Measurements from ENCODE around the gene LPO.

Gene LPO

DNA sequence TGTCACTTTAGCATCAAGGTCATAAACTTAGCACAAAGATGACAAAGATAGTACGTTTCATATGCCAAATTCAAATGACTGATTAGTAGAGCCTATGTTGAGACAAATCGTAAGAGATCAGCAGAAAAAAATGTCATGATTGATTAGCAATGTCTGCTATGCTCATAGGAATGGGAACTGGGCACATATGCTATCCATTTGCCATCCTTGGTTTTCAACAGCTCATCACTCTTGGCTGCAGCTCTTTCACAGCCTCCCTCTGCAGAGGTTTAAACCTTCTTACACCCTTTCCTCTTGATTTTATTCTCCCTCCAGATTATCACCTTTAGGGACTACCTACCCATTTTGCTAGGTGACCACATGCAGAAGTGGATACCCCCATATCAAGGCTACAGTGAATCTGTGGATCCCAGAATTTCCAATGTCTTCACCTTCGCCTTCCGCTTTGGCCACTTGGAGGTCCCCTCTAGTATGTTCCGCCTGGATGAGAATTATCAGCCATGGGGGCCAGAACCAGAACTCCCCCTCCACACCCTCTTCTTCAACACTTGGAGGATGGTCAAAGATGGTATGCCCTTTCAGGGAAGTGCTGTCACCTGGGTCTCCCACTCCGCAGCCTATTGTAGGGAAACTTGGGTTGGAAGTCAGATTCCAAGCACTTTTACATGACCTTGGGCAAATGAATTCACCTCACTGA is 26.2 kb downstream of the LPO start:
- DNase-seq, result no peak

DNA sequence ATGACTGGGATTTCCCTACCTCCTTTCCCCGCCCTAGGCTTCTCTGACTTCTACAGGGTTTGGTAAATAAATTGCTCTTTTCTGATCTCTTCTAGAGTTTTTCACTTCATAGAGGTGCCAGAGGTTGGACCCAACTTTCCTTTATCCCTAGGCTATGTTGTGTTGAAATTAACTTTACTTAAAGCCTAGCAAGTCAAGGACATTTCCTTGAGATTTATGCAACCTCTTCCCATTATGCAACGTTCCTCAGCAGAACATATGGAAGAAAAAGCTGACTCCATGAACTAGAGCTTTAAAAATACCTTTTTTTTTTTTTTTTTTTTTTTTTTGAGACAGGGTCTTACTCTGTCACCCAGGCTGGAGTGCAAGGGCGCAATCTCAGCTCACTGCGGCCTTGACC is 26.9 kb downstream of the LPO start:
- no peak for DNase-seq

DNA sequence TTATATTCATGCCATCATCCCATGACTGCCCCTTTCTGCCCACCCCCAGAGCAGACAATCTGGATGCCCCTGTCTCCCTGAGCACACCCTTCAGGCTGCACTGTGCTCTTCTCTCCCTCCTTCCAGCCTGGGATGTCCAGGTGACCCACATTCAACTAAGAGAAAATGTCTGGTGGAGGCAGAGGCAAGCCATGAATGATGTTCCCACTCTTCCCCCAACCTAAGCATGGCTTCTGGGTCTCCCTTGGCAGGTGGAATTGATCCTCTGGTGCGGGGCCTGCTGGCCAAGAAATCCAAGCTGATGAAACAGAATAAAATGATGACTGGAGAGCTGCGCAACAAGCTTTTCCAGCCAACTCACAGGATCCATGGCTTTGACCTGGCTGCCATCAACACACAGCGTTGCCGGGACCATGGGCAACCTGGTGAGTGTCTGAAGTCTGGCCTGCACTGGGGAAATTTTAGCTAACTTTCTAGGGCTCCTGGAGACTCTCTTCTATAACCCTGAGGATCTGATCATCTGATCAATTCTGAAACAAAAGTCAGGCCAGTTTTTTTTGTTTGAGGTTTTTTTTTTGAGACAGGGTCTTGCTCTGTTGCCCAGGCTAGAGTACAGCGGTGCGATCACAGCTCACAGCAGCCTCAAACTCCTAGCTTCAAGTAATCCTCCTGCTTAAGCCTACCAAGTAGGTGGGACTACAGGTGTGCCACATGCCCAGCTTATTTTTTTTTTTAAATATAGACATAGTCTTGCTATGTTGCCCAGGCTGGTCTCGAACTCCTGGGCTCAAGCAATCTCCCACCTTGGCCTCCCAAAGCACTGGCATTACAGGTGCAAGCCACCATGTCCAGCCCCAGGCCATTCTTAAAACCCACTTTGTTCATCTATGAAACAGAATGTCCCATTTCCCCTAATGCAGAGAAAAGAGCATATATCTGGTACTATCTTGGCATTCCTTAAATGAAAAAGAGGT is 27.8 kb downstream of the LPO start:
- no peak for DNase-seq

DNA sequence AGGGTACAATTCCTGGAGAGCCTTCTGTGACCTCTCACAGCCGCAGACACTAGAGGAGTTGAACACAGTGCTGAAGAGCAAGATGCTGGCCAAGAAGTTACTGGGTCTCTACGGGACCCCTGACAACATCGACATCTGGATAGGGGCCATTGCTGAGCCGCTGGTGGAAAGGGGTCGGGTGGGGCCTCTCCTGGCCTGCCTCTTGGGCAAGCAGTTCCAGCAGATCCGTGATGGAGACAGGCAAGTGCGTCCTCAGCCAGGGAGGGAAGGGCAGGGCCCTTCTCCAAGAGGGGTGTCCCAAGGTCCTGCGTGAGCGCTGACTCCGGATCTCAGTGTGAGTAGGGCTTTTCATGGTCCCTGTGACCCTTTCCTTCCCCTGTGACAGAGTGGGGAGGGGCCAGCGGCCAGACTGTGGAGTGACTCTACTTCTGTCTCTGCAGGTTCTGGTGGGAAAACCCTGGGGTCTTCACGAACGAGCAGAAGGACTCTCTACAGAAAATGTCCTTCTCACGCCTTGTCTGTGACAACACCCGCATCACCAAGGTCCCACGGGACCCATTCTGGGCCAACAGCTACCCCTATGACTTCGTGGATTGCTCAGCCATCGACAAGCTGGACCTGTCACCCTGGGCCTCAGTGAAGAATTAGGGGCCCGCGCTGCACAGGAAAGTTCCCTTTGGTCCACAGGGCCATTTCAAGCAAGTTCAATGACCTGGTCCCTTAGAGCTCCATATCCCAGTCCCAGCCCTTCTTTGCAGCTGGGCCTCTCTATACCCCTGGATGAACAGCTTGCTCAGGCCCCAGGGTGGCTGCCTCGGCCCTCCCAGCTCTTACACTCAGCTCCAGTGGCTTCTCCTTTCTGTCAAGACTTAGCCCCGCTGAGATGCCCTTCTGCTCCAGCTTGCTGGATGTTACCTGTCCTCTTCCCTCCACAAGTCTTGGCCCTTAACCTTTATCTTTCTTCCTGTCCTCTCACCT is 29.3 kb downstream of the LPO start:
- no peak for DNase-seq

DNA sequence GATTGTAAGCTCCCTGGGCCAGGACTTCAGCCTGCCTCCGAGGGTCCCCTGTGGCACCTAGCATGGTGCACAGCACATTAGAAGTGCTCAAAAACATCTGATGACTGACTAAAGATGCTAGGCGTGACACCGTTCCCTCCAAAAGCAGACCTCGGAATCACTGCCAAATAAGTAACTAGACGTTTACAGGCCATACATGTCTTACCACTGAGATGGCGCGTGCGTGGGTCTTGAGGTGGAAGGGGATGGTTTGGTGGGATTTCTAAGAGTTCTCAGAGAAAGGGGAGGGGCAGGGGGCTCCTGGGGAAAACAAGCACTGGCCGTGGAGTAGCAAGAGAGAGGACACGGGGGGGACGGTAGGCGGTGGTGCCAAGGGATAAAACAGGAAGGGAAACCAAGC is 29.9 kb downstream of the LPO start:
- no peak for DNase-seq

DNA sequence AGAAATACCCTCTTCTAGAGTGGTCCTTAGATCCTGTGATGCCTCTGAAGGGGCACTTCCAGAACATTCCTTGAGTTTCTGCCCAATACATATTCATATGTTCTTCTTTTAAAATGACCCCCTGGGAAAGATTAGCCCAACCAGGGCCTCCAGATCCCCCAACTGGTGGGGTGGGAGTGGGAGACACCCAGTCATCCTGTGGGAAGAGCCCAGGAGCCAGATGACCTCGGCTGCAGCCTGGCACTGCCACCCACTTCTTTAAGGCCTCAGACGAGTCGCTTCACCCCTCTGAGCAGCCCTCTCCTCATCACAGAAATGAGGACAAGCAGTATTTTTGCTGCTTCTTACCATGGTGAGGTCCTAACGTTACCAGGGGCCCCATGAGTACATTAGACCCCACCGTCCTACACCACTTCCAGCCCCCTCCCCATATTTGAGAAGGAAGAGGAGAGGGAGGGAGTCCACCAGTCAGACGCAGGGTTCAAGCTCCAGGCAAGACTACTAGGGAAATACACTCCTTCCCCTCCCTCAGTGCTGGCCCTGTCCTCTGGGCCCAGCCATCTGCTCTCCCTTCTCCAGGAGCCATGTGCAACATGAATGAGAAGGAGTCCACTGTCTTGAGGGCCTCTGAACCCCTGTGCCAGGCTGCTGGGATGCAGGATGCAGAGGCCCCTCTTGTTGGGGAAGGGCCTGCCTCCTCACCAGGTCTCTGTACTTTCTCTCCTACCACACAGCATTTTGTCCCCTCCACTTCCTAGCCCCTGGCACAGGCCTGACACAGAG is 30.6 kb downstream of the LPO start:
- no peak for DNase-seq

DNA sequence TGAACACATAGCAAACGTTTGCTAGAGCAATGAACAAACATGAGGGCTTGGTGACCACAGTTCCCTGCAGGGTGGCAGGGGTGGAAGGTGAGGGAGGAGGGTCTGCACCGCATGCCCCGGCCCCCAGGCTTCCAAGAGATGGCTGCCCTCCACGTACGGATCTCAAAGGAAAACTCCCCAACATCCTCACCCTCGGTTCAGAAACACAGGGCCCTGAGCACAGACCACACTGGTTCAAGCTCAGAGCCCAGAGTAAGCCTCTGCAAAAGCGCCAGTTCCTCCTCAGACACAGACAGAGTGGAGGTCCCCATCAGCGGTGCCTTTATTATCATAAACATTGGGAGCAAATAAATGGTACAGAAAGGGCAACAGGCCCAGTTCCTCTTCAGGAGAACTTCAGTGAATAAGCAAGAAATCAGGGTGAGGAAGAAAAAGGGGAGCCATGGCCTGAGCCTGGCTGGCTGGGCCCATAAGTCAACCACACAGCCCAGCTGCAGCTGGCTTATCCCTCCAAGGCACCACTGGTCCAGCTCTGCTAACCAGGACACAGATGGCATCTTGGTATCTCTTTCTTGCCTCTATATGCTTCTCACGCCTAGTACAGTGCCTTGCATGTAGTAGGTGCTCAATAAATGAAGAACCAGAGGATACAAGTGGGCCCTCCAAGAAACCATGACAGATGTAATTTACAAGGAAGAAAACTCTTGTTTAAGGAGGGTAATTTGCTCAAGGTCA is 31.3 kb downstream of the LPO start:
- DNase-seq, result no peak

DNA sequence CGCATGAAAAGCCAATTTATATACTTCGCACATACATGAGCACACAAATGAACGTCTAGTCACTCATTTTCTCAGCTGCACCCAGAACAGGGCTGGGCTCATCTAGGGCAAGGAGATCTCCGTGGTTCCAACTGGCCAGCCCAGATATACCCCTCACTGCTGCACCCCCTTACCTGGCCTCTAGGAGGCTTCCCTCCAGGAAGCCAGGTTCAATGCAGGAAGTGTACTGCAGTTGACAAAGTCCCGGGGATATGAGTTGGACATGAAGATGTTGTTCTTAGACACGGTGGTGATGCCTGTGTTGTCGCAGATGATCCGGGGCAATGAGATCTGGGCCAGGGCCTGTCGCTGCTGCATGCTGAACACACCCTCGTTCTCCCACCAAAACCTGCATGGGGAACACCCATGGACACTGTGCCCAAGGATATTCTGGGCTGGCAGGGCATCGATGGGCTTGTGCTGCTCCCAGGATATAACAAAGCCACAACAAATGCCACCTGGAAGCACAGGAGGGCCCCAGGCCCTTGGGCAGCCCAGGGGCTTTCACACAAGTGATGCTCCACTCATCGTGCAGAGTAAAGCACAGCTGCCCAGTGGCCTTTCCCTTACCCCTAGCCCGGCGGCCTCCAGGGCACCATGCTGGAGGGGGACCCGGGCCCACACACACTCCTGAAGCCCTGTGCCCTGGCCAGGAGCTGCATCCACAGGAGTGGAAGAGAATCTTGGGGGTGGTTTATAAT is 32.3 kb downstream of the LPO start:
- DNase-seq, result no peak

DNA sequence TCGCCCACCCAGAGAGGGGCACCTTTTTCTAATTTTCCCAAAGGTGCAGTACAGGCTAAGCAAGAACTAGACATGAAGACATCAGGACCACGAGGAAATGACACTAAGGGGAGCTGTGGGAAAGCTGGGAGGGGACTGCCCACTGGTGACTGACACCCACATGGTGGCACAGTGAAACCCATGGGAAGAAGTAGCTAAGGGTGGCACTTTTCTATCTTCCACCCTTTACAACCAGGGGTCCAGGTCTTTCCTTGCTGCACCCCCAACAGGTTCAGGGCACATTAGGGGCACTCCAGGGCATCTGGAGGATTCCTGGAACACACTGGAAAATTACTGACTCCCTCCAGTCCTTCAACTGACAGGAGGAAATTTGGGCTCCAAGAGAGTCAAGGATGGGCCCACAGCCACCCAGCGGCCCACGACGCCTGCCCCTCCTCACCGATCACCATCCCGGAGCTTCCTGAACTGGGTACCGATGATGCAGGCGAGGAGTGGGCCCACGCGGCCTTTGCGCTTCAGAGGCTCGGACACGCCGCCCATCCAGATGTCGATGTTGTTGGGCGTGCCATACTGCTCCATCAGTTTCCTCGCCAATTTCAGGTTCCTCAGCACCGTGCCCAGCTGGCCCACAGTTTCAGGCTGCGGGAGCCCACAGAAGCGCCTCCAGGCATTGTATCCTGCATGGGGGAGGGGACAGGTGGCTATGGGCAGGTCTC is 33.0 kb downstream of the LPO start:
- no peak for DNase-seq

DNA sequence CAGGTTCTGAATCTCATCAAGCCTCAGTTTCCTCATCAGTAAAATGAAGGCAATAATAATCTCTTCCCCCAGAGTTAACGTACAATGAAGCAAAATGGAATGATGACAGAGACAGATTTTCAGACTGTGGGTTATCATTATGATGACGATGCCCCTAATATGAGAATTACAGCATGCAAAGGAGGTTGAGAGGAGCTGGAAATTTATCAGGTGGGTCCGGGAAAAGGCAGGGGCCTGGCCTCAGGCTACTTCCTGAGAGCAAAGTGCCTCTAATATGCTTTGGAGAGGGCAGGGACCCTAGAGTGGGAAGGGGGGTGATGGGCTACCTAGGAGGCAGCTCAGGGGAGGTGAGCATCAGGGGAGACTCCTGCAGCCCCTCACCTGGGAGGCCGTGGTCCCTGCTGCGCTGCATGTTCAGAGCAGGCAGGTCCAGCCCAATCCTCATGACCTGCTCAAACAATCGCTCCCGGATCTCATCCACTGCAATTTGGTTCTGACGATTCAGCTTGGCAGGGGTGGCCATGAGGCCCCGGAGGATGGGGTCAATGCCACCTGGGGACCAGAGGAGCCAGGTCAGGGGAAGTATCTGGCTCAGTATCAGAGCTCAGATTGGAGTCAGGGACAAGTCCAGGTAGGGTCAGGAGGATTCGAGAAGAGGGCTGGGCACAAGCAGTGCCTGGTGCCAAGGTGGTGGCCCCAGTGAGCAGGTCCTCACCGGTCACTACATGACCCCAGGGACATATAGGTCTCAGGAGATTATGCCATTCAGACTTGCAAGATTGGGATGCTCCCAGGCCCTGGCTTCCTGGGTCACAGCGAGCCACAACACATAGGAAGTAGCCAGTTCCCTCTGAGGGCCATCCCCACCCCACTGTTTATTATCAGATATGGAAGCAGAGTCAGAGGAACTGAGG is 34.2 kb downstream of the LPO start:
- DNase-seq, result no peak

DNA sequence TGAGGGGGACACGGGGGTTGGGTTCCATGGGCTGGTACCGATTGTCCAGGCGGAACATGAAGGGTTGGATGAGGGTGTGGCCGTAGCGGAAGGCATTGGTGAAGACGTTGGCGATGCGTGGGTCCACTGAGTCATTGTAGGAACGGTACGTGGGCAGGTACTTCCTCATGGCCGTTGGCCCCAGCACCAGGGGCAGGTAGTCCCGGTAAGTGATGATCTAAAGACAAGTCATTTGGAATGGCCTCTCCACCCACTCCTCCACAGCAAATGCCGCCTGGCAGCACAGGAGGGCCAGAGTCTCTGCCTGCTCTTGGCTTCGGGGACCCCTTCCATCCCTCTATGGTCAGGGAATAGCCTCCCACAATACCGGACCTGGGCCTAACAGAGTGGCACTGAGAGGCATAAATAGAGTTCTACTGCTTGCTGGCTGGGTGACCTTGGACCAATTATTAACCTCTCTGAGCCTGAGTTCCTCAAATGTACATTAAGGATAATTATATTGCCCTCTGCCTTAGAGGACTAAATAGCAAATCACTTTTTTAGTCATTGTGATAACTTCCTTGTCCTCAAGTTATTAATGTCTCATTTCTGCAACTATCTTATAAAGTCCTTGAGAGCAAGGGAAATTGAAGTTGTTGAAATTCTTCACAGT is 35.2 kb downstream of the LPO start:
- no peak for DNase-seq

DNA sequence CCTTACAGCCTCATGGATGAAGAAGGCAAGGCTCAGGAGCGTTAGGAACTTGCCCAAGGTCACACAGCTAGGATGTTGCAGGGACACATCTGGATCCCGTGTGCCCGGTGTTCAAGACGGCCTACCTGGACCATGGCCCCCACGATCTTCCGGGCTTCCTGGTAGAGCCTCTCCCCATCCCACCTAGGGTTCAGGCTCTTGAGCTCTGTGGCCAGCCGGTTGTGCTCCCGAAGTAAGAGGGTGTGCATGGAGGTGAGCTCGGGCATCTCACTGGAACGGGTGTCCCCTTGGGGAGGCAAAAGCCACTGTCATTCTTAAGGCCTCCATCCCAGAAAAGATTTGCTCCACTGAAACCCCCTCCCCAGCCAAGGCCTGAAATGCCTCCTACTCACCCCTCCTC is 37.0 kb downstream of the LPO start:
- no peak for DNase-seq

DNA sequence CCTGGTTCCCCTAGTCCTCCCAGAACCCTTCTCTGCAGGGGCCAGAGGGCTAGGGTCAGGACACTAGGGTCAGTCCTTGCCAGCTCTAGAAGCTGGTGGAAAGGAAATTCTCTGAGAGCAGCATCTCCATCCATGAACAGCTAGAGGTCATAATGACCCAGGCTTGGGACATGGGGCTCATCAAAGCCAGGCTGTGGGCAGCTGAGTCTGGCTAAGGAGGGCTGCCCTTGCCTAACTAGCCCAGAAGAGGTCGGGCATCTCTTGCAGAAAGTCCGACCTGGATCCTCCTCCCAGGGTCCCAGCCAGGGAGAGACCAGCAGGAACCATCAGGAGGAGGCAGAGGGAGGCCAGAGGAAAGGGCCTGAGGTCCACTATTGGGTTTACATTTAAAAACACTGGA is 38.0 kb downstream of the LPO start:
- no peak for DNase-seq

DNA sequence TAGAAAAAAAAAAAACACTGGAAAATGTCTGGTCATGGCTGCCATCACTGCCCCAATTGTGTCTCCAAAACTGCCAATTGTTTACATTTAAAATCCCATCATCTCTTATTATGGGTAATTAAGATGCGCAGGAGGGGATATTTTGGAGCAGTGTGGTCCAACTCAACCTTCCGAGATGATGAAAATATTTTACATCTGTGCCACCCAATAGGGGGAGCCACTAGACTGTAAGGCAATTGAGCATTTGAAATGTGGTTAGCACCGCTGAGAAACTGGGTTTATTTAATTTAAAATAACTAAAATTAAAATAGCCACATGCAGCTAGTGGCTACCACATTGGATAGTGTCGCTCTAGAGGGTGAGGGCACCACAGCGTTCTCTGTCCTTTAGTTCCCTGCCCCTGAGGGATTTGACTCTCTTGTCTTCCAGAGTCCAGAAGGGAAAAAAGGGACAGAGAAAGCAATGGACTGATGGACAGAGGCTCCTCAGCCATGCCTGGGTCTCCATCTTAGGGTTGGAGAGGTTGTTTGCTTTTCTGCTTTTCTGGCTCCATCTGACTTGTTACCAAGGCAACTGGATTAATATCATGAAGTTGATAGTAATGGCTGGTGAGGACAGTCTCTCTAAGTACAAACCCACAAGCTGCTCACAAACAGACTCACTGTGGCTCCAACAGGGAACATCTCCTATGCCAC is 38.9 kb downstream of the LPO start:
- DNase-seq, result no peak

DNA sequence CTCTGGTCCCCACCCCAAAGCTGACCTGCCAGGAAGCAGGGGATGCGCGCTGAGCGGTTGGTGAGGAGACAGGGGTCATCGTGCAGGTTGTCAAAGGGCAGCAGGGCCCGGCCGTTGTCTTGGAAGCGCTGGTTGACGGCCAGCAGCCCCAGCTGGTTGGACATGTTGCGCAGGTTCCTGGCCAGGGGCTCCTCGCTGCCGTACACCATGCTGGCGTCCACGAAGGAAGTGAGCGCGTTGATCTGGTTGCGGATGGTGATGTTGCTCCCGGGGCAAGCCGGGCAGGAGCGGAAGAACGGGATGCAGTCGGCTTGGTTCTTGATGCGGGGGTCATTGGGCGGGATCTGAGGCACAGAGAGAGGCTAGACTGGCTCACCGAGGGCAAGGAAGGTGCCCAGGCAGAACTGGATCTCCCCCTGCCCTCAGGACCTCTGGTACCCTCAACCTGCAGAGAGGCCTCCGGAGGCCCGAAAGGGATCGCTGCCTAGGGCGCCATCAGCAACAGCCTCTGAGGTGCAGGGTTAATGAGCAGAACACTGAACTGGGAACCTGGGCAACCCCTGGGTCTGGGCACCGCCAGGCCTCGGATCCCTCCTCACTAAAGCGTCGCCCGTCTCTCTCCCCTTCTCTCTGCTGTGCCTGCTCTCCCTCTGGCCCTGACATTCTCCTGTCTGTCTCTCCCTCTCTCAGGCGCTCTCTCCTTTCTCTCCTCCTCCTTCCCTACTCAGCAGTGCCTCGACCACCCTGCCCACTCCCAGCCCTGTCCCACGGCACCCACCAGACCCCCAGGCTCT is 39.6 kb downstream of the LPO start:
- DNase-seq, result no peak

DNA sequence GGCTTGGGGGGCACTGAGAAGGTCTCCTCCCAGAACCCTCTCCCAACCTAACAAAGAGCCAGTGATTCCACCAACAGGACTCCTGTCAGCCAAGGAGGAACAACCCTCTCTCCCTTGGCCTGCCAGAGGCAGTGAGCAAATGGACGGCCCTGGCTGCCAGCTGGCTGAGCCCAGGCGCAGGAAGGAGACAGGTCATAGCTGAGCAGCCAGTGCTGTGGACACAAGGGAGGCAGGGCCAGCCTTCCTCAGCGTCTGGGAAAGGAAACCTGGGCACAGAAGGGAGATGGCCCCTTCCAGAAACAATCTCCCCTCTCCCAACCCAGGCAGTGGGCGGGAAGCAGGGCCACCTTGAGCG is 40.3 kb downstream of the LPO start:
- DNase-seq, result no peak
